ENCODE results near the gene PIK3R3.

PIK3R3 gene

DNA sequence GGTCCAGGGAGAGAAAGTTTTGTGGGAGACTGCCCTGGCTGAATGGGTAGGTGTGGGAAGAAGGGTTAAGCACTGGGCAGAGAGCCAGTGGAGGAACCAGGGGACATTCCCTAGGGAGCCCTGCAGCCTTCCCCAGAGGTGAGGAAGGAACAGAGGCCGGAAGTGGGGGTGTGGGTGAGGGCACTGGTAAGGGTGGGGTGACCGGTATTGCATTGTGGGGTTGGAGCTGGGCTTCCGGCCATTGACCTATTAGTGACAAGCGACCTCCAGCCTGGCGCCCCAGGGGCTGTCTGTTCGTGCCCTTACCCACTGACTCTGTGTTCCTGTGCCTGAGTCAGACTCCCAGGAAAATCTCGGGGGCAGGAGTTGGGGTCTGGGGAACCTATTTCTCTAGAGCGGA, 38.9 kb upstream of the PIK3R3 start:
- Histone ChIP-seq H3K4me3 (replicated peaks; ENCODE audit: low read depth, low read length) (no peak overlapping the region), H3K27me3 (replicated peaks; ENCODE audit: control insufficient read depth, insufficient read depth, low read length) (no peaks in the 10 kb centered on the region), H3K36me3 (ENCODE audit: control insufficient read depth, insufficient read depth, low read length) (no peaks in the 10 kb centered on the region)
- TF ChIP-seq, protein P1, sequence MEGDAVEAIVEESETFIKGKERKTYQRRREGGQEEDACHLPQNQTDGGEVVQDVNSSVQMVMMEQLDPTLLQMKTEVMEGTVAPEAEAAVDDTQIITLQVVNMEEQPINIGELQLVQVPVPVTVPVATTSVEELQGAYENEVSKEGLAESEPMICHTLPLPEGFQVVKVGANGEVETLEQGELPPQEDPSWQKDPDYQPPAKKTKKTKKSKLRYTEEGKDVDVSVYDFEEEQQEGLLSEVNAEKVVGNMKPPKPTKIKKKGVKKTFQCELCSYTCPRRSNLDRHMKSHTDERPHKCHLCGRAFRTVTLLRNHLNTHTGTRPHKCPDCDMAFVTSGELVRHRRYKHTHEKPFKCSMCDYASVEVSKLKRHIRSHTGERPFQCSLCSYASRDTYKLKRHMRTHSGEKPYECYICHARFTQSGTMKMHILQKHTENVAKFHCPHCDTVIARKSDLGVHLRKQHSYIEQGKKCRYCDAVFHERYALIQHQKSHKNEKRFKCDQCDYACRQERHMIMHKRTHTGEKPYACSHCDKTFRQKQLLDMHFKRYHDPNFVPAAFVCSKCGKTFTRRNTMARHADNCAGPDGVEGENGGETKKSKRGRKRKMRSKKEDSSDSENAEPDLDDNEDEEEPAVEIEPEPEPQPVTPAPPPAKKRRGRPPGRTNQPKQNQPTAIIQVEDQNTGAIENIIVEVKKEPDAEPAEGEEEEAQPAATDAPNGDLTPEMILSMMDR (IDR thresholded peaks at IDR 0.05; ENCODE audit: insufficient read depth, low read length, poor library complexity, severe bottlenecking), result no peak
- DNase-seq (ENCODE audit: extremely low read depth, insufficient read length), result no peak

DNA sequence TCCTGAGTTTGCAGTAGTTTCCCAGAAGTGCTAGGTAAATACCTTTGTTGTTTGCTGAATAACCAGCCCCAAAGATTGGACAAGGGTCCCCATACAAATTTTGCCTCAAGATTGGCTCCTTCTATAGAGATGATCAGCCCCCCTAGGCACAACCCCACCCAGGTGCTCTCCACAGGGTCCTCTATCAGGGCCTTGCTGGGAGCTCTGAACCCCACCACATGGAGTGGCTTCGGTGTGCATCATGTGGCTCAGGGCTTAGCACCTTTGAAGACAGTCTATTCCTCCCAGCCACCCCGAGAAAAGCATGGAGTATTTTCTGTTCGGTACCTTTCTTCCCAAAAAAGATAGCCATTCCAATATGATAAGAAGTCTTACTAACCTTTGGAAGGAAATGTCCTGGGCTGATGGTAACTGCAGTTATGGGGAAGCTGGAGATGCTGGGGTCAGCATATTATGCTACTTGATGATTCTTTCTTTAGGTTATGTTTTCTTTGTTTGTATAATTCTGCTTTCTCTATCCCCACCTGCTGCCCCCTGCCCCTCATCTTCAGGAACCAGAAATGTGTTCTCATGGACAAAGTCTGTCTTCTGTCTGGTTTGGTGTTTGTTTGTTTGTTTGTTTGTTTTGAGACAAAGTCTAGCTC, 37.5 kb upstream of the PIK3R3 start:
- no peak for DNase-seq (ENCODE audit: extremely low read depth, insufficient read length)
- Histone ChIP-seq H3K36me3 (ENCODE audit: control insufficient read depth, insufficient read depth, low read length) (no peaks in the 10 kb centered on the region), H3K4me3 (replicated peaks; ENCODE audit: low read depth, low read length) (no peak overlapping the region), H3K27me3 (replicated peaks; ENCODE audit: control insufficient read depth, insufficient read depth, low read length) (no peaks in the 10 kb centered on the region)
- TF ChIP-seq, protein P1 (IDR thresholded peaks at IDR 0.05; ENCODE audit: insufficient read depth, low read length, poor library complexity, severe bottlenecking), result no peak

DNA sequence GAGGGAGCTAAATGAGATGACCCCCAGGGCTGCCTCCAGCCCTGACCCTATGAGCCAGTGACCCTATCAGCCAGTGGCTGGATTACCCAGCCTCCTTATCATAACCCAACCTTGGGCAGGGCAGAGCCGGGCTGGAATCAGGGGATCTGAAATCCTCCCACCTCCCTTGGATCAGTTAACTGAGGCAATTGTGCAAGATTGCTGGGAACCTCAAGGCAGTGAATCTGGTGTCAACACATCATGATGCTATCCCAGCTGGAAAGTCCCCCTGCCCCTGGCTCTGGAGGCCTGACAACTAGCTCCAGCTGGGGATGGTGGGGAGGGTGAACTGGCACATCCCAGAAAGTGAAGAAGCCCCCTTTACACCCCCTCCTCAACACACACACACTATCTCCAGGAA, 36.0 kb upstream of the PIK3R3 start:
- H3K27me3 ChIP-seq (replicated peaks; ENCODE audit: control insufficient read depth, insufficient read depth, low read length), result no peaks in the 10 kb centered on the region
- H3K36me3 ChIP-seq (ENCODE audit: control insufficient read depth, insufficient read depth, low read length), result no peaks in the 10 kb centered on the region
- H3K4me3 ChIP-seq (replicated peaks; ENCODE audit: low read depth, low read length), result no peak overlapping the region
- no peak for DNase-seq (ENCODE audit: extremely low read depth, insufficient read length)
- TF ChIP-seq, protein P1 (IDR thresholded peaks at IDR 0.05; ENCODE audit: insufficient read depth, low read length, poor library complexity, severe bottlenecking), result no peak

DNA sequence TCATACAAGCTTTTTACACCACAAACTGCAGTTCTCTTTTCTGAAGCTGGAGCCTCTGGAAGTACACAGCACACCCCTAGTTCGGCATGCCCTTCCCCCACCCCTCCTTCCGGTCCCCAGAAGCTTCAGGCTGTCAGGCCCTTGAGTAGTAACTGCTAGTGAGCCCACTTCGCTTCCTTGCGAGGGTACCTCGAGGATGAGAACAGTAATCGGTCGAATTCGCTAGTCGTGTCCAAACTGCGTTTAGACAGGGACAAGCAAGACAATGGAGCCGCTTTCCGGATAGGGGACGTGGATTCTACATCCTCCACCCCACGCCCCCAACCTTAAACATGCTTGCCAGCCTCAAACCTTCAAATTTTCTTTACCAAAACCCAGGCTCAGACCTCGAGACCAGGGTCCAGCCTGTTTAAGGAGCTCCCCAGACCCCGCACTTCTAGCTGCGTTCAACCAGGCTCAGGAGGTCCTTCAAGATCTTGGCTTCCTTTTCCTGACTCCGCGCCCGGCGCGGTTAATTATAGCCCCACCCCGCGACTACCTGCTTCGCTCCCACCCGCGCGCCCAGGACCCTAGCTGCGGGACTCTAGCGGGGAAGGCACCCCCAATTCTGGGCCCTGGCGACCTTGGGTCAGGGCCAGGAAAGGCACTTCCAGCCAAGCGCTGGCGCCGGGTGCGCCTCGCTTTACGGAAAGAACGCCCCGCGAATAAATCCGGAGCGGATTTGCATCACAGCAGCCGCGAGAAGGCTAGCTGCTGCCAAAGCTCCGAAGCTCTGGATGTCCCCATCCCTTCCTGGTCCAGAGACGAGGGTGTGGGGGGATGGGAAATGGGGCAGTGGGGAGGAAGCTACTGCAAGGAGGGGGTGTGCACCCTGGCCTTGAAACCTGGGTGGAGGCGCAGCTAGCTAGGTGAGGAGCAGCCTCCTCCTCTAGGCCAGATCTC, 34.4 kb upstream of the PIK3R3 start:
- TF ChIP-seq, protein P1 (IDR thresholded peaks at IDR 0.05; ENCODE audit: insufficient read depth, low read length, poor library complexity, severe bottlenecking), result no peak
- Histone ChIP-seq H3K27me3 (replicated peaks; ENCODE audit: control insufficient read depth, insufficient read depth, low read length) (no peaks in the 10 kb centered on the region), H3K36me3 (ENCODE audit: control insufficient read depth, insufficient read depth, low read length) (no peaks in the 10 kb centered on the region), H3K4me3 (replicated peaks; ENCODE audit: low read depth, low read length) (peak overlapping the region; percentile 47)
- peak; percentile 48 for DNase-seq (ENCODE audit: extremely low read depth, insufficient read length)

DNA sequence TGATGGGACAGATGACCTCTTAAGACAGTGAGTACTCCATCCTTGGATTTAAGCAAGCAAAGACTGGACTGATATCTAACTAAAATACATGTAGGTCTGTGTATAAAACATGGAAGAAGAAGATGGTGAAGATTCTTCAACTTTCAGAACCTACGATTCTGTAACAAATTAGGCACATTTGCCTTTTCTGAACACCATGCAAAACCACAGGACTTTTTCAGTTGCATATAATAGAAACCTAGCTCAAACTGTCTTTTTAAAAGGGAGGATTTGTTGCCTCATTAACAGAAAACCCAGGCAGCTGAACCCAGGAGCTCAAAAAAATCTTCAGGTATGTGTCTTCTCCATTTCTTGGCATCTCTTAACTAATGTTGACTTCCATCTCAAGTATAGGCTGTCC, 27.8 kb upstream of the PIK3R3 start:
- no peak overlapping the region for H3K4me3 ChIP-seq (replicated peaks; ENCODE audit: low read depth, low read length)
- DNase-seq (ENCODE audit: extremely low read depth, insufficient read length), result no peak
- H3K36me3 ChIP-seq (ENCODE audit: control insufficient read depth, insufficient read depth, low read length), result no peaks in the 10 kb centered on the region
- no peaks in the 10 kb centered on the region for H3K27me3 ChIP-seq (replicated peaks; ENCODE audit: control insufficient read depth, insufficient read depth, low read length)
- TF ChIP-seq, protein P1 (IDR thresholded peaks at IDR 0.05; ENCODE audit: insufficient read depth, low read length, poor library complexity, severe bottlenecking), result no peak
